ENCODE data around the gene LEMD2.
"Not testable (repeated sequence)": the region's sequence is repeated elsewhere in the genome, so short reads cannot be mapped to it uniquely, and the experiment has no call there.

Gene LEMD2

DNA sequence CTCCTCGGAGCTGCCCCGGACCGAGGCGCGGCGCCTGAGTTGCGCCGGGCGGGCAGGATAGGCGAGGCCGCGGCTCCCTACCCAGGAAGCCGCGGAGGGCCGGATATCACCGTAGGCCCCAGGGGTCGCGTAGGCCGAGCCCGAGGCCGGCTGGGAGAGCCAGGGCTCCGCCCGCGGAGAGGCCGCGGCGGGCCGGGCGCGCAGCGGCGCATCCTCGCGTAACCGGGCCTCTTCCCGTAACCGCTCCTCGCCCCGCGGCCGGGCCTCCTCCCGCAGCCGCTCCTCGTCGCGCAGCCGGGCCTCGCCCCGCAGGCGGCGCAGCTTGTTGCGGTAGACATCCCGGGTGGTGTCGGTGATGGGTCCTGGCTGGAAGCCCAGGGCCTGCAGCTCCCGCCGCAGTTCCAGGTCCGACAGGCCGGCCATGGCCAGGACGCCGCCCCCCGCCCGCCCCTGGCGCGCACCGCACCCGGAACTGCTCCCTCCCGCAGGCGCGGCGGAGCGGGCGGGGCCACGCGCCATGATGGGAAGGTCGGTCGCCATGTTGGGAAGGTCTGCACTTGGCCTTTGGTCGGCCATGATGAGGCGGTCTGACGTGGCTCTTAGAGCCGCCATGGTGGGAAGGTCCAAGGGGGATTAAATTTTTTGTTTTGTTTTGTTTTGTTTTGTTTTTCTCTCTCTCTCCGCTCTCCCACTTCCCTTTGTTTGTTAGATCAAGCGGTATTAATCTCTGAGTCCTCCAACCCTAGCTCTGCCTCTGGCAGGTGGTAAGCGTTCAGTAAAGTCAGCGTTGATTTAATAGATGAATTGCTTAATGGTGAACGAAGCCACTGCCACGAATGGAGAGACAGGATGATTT, at the start of gene LEMD2:
TSS of gene LEMD2 (minus strand) at position 437 of the 856 bp plus-strand sequence. CDS start at position 423, 14 bp downstream.
- DNase-seq (ENCODE audit: low read depth) = peak; percentile 88

DNA sequence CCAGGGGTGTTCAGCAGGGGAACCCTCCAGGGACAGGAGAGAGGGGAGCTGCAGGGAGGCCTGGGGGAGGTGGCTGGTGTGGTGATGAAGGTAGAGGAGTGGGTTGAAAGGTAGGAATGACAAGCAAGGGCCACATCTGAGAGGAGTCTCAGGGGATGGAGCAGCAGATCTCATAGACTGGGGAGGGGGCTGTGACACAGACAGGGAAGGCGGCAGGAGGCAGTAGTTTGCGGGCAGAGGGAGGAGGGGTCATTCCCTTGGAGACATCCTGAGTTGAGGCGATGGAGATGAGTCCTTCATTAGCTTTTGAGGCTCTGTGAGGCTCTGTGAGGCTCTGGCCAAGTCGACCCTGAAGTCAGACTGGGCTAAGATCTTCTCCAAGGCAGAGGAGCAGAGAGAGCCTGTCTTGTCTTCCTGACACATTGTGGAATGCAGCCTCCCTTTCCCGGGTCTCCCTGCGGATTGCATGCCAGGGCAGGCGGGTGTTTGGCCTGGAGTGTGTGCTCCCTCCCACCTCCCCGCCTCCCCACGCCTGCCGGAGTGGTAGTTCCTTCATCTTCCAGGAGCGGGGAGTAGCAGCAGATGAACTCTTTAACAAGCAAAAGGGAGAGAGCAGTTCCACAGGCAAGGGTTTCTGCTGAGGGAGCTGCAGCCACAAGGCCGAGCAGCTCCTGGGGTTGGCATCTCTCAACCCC, 49.2 kb upstream of the LEMD2 start:
- no peak for DNase-seq (ENCODE audit: low read depth)

DNA sequence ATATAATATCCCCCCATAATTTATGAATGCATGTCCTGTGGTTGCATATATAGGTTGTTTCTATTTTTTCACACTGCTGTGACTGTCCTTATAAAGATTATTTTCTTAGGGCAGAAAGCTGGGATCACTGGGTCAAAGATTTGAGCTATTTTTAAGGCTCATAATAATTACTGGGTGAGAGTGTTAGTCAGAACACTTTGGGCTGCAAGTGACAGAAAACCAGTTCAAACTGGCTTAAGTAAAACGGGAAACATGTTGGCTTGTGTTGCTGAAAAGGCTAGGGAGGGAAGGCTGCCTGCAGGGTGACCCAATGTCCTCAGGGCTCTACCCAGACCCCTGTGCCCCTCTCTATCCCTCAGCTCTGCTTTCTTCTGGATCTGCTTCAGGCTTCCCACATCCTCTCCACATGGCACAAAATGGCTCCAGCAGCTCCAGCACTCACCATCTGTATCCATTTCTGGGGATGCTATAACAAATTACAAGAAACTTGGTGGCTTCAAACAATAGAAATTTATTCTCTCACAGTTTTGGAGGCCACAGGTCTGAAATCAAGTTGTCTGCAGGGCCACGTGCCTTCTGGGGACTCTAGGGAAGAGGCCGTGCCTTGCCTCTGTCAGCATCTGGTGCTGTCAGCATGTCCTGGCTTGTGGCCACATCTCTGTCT, 48.0 kb upstream of the LEMD2 start:
- DNase-seq (ENCODE audit: low read depth) = no peak

DNA sequence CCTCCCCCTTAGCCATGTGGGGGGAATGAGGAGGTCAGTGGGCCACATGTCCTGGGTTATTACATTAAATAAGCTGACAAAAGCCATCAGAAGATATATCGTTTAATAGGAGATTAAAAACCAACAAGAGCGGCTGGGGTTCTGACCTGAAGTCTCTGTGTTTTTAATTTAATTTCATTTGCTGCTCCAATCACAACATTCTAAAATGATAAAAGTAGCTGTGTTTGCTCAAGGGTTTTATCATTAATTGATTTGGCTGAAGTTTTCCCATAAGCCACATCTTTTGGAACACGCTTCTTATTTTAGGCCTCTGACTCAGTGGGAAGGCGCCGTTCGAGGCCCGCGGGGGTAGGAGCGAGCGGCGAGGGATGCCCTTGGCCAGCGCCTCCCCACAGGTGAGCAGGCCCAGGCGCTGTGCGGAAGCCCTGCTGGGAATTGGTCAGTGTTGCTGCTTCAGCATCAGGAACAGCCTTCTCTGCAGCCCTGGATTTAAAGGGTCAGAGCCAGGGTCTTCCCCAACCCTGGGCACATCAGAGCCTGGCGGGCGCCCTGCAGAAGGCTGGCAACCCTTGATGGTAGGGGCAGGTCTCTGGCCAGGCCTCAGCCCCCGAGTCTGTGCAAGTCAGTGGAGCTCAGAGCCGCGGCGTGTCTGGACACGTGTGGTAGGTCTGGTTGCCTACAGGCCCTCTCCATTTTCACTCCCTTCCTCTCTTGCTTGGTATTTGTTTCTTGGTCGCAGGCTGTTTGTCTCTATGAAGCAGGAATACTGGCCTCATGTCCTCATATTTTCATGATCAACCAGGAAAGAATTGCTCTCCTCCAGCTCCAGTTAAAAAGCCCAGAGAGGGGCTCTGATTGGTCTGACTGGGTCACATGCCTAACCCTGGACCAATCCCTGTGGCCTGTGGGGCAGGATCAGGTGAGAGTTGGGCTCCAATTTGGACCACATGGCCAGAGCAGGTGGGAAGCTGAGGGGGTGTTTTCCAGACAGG, 45.8 kb upstream of the LEMD2 start:
- no peak for DNase-seq (ENCODE audit: low read depth)

DNA sequence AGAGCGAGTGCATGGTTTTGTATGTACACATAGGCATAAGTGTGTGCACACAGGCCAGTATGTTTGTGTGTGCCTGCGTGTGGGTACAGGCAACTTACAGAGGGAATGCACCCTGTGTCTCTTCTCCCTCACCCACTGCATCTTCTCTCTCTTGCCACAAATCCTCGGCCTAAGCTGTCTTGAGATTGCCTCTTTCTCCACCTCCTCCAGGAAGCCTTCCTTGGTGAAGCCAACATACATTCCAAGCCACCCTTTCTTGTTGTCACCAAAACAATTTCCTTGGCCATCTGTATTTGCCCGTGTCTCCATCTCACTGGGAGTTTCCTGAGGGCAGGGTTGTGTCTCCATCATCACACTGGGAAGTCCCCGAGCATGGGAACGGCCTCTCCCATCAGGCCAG, 44.7 kb upstream of the LEMD2 start:
- no peak for DNase-seq (ENCODE audit: low read depth)

DNA sequence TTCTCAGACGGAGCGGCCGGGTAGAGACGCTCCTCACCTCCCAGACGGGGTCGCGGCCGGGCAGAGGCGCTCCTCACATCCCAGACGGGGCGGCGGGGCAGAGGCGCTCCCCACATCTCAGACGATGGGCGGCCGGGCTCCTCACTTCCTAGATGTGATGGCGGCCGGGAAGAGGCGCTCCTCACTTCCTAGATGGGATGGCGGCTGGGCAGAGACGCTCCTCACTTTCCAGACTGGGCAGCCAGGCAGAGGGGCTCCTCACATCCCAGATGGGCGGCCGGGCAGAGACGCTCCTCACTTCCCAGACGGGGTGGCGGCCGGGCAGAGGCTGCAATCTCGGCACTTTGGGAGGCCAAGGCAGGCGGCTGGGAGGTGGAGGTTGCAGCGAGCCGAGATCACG, 43.9 kb upstream of the LEMD2 start:
- DNase-seq (ENCODE audit: low read depth) = not testable (repeated sequence)

DNA sequence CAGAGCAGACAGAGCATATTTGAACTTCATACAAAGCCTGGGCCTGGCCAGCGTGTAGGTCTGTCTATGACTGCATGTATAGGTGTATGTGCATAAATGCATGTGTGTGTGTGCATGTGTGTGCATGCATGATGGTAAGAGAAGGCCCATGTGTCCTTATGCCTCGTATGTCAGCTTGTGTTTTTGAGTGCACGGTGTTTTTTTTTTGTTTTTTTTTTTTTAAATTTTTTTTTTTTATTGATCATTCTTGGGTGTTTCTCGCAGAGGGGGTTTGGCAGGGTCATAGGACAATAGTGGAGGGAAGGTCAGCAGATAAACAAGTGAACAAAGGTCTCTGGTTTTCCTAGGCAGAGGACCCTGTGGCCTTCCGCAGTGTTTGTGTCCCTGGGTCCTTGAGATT, 42.8 kb upstream of the LEMD2 start:
- not testable (repeated sequence) for DNase-seq (ENCODE audit: low read depth)

DNA sequence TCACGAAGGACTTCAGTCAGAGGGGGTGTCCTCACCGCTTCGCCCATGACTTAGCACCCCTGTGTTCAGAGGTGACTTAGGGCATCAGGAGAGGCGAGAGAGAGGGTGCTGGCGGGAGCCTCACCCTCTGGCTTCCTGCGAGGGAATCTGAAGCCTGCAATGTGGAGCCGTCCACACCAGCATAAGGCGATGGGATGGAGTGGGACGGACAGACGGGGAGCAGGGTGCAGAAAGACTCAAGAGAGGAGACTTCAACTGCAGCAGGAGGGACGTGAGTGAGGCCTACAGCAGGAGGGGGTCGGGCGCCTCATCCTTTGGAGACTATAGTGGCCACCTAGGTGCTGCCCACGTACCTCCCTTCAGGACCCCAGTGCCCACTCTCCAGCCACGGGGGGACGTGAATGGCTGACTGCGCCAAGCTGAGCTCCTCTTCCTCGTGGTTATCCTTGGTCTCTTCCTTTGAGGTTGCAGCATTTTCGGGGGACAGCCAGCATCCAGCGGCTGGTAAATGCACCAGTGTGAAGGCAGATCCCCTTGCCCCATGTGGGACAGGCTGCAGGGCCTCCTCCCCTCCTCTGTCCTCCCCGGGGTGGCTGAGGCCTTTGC, 41.8 kb upstream of the LEMD2 start:
- DNase-seq (ENCODE audit: low read depth) = no peak

DNA sequence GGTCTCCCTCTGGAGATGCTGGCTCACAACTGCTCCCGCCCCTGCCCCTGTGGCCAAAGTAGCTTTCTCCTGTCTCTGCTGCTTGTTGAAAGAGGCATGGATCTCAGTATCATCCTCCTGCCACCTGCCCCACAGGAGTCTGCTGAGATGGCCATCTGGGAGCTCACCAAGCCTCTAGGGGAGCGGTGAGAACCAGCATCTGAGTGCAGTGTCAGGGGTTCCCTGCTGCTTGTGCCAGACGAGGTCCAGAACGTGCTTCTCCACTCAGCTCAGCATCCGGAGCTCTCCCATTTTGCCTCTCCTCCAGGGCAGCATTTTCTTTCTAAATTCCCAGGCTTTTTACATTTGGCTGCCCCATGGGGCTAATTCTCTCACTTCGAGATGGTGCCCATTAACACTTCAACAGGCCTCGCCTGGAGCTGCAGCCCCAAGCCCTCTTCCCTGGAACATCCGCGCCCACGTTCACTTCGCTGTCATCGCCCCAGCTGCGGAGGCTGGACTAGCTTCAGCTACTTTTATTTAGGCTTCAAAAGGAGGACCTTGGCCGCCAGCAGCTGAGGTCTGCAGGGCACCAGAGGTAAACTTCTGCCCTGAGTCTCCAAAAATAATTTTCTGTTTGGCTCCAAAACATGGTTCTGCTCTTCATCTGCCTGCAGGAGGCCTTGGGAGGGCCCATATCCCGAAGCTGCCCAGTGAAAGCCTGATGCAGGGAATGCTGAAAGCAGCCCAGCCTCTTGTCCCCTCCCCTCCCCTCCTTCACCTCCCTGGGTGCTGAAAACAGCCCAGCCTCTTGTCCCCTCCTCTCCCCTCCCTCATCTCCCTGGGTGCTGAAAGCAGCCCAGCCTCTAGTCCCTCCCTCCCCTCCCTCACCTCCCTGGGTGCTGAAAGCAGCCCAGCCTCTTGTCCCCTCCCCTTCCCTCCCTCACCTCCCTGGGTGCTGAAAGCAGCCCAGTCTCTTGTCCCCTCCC, 40.1 kb upstream of the LEMD2 start:
- no peak for DNase-seq (ENCODE audit: low read depth)

DNA sequence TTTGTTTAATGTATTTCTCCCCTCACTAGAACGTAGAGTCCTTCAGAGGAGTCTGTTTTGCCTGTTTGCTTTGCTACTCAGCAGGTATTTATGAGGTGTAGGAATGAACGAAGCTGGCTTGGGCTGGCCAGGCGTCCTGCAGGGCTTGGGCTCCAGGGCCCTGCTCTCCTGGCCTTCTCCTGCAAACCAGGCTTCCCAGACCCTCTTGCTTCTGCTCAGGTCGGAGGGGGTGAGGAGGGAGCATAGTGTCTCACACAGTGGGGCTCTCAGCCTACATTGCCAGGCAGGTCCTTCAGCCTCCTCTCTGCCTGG, 39.5 kb upstream of the LEMD2 start:
- no peak for DNase-seq (ENCODE audit: low read depth)

DNA sequence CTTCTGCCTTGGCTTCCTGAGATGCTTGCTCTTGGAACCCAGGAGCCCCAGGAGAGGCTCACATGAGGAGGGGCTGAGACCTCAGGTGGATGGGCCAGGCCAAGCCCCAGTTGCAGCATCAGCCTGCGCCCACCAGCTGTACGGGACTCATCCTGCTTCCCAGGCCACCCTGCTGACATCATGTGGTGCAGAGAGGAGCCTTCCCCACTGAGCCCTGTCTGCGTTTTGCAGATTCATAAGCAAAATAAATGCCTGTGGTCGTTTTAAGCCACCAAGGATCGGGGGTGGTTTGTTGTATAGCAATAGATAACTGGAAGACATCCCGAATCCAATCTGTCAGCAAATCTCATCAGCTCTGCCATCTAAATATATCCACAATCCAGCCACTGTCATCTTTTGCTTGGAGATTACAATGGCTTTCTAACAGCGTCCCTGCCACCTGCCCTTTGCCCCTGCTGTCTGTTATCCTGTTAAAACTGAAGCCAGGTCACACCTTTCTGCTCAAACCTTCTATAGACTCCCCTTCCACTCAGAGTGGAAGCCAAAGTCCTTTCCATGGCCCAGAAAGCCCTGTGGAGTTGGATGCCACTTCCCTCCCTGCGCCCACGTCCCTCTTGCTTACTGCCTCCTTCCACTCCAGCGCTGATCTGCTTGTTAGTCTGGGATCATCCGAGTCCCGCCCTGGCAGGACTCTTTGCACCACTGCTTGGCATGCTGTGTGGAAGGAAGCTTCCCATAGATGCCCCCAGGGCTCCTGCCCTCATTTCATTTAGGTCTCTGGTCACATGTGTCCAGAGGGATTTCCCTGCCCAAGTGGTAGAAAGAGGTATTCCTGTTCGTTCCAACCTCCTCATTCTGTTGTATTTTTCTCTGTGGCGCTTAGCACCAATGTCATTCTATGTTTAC, 38.9 kb upstream of the LEMD2 start:
- DNase-seq (ENCODE audit: low read depth) = no peak

DNA sequence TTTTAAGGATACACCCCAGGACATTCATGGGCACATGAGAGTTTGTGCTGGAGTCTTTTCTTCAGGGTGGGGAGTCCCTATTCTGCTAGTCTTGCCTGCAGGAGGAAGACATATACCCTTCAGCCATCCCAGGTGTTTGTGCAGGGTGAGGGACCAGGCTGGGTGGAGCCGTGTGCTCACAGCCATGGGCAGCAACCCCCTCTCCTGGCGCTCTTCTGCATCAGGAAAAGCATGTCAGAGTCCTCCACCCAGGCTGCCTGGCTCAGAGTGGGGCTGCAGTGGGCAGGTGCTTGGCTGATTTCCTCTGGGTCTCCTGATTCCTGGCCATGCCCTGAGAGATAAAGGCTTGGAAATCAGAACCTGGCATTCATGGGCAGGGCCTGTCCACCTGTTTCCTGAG, 37.6 kb upstream of the LEMD2 start:
- DNase-seq (ENCODE audit: low read depth) = no peak

DNA sequence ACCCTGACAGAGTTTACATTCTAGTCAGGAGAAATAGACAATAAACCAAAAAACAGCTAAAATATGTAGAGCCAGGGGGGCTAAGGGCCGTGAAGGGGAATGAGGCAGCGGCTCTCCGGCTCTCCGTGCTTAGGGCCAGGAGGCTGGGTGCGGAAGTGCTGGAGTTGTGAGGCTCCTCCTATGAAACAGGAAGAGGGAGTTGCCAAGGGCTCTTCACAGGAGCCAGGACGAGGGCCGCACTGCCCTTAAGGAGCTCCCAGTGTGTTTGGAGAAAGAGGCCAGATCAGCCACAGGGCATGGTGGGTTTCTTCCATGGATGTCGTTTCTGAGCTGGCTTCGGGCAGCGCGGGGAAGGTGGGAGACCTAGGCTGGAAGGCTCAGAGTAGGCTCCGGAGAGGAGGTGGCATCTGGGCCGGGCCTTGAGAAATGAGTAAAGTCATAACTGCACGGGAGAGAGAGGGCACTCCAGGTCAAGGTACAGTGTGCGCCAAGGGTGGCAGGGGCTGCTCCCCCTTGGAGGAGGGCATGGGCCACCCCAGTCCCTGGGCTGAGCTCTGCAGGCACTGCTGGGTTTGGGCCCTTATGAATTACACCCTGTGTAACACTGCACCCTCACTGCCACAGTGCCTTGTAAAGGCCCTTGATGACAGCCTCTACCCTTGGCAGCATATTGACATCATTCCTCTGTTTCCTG, 35.7 kb upstream of the LEMD2 start:
- no peak for DNase-seq (ENCODE audit: low read depth)

DNA sequence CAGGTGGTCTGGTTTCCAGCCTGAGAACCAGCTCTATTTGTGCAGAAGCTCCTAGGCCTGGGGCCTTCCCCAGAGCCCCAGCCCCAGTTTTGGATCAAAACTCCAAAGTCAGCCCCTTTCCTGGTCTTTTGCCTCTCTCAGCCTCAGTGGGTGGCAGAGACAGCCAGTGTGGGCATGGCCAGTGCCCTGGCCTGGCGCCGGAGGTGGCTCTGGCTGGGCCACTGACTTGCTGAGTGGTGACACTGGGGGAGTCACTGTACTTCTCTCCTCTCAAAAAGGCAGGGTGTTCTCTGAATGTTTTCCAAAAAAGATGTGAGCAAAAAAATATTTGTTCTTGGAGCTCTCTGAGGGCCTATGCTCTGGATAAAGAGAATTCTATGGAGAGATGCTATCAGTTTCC, 34.9 kb upstream of the LEMD2 start:
- no peak for DNase-seq (ENCODE audit: low read depth)

DNA sequence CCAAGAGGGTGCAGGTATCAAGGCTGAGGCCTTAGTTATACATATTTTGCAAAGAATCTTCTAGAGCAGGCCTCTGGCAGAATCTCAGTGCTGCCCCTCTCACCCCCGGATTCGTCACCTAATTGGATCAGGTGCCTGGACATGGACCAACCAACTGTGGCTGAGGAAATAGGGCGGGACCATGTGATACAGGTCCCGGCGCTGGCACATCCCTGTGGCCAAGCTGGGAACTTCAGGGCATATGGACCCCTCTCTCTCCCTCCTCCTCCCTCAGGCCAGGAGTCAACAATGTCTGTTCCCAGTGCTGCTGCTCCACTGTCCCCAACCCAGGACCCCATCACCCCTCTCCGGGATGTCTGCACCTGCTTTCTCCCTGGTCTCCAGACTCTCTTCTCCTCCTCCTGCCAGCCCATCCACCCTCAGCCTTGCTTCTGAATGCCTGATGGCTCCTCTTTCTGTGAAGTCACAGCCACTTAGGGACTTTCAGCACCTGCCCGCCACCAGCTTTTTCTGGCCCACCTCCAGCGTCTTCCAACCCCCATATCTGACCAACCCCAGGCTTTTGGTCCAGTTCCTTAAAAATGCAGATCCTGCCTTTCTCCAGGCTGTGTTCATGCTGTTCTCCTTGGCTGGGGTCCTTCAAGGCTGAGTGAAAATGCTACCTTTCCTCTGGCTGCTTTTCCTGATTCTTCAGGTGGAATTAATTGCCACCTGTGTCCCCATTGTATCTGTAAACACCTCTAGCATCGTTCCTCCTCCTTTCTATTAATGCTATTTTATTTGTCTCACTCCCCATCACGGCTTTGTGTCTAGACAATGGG, 33.9 kb upstream of the LEMD2 start:
- DNase-seq (ENCODE audit: low read depth) = no peak

DNA sequence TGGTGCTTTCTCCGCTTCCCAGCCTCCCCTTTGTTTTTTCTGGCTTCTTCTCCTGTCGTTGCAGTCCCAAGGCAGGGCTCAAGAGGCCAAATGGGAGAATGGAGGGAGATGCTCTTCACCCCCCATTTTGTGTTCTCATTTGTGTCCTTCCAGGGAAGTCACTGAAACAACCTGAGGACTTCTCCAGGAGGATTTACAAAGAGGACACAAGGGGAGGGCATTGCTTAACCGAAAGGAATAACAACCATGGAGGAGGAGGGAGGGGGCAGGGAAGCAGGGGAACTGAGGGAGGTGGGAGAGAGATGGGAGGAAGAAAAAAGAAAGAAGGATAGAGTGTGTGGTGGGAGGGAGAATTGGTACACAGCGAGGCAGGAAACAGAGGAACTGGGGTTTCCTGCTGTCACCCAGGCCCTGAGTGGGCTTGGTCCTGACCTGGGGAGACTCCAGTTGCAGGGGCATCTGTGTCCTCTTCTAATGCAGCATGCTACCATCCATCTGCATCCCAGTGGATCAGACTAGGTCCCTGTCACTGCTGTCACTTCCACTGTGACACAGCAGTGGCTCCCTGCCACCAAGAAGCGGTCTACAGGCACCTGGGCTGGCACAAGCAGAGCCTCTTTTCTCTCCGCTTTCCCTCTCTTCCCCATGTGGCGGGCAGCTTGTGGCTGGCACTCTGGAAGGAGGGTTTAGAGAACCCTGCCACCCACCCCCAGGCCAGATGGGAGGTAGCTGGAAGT, 32.0 kb upstream of the LEMD2 start:
- DNase-seq (ENCODE audit: low read depth) = no peak

DNA sequence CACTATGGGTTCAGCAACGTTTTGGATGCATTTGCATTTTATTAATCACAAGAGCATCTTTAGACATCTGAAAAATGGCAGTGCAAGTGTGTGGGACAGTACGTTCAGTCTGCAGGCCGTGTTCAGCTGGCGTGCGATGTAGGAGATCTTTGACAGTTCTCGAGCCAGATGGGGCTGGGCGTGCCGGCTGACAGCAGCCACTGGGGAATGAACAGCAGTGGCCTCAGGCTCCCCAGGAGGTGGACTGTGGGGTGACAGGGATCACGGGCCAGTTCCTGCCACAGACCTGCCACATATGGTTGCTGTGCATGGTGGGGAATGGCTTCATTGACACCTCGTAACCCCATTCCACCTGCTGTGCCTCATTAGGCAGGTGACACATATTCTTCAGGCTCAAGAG, 31.3 kb upstream of the LEMD2 start:
- DNase-seq (ENCODE audit: low read depth) = no peak

All from stimulated activated CD8-positive, alpha-beta memory T cell treated with anti-CD3 and anti-CD28 coated beads, Interleukin-12 subunit alpha, Interleukin-12 subunit beta, amount 100 ng/mL, for 1 hour (primary cell).